Neural cell (in vitro differentiated cells): ENCODE measurements around the gene DCAF11. TPM values are rescaled to one million over a fixed set of nuclear protein-coding genes. Genes with fewer than 3 reads are reported as not detected.

Experiments
- H2AFZ ChIP-seq: fragments of 200-600, 300-800 bp; sonication (generic), shearing (Covaris generic); 2 replicates; pipeline ENCODE4 v1.6.0; 2014; ENCODE audit warnings: low read depth, mild to moderate bottlenecking, antibody characterized with exemption, low read length, moderate library complexity
- H3F3A ChIP-seq: fragments of 200-600 bp; shearing (Covaris generic); 2 replicates; pipeline ENCODE4 v1.6.1; 2016; ENCODE audit warnings: mild to moderate bottlenecking, moderate library complexity, mixed read lengths, antibody characterized with exemption, low read length; ENCODE audit not compliant: insufficient read depth, poor library complexity, severe bottlenecking
- H3K27ac ChIP-seq: fragments of 200-600, 300-800 bp; sonication (generic), shearing (Covaris generic); 2 replicates; pipeline ENCODE4 v1.5.1; 2014; ENCODE audit warnings: mild to moderate bottlenecking, low read length, moderate library complexity
- H3K27me3 ChIP-seq: fragments of 300-800, 200-600 bp; sonication (generic), shearing (Covaris generic); 2 replicates; pipeline ENCODE4 v1.6.0; 2014; ENCODE audit warnings: mild to moderate bottlenecking, low read depth, low read length, moderate library complexity; ENCODE audit not compliant: insufficient read depth
- H3K36me3 ChIP-seq: fragments of 300-800, 200-600 bp; sonication (generic), shearing (Covaris generic); 2 replicates; pipeline ENCODE4 v1.5.1; 2014; ENCODE audit warnings: mild to moderate bottlenecking, antibody characterized with exemption, low read length, moderate library complexity; ENCODE audit not compliant: insufficient read depth
- H3K4me2 ChIP-seq: fragments of 300-800, 200-600 bp; sonication (generic), shearing (Covaris generic); 2 replicates; pipeline ENCODE4 v1.6.0; 2014; ENCODE audit warnings: mild to moderate bottlenecking, low read length
- H3K4me3 ChIP-seq: fragments of 300-800, 200-600 bp; sonication (generic), shearing (Covaris generic); 2 replicates; pipeline ENCODE4 v1.5.1; 2014; ENCODE audit warnings: mild to moderate bottlenecking, low read length, moderate library complexity
- H3K79me2 ChIP-seq: fragments of 200-600 bp; shearing (Covaris generic); replicated peaks from 2 replicates; pipeline ENCODE4 v1.6.0; 2014; ENCODE audit warnings: mild to moderate bottlenecking, low read length, moderate library complexity; ENCODE audit not compliant: insufficient read depth
- H3K9ac ChIP-seq: fragments of 300-800, 200-600 bp; sonication (generic), shearing (Covaris generic); 2 replicates; pipeline ENCODE4 v1.6.1; 2016; ENCODE audit warnings: mild to moderate bottlenecking, low read length, mixed read lengths
- H3K9me2 ChIP-seq: fragments of 200-600 bp; shearing (Covaris generic); 2 replicates; pipeline ENCODE4 v1.6.1; 2016; ENCODE audit warnings: mild to moderate bottlenecking, low read length, mixed read lengths; ENCODE audit not compliant: insufficient read depth
- H3K9me3 ChIP-seq: fragments of 200-600, 300-800 bp; sonication (generic), shearing (Covaris generic); 2 replicates; pipeline ENCODE4 v1.6.1; 2016; ENCODE audit warnings: mild to moderate bottlenecking, mixed run types, low read length, moderate library complexity, mixed read lengths
- H4K20me1 ChIP-seq: fragments of 200-600 bp; shearing (Covaris generic); 2 replicates; pipeline ENCODE4 v1.6.1; 2016; ENCODE audit warnings: mild to moderate bottlenecking, mixed run types; ENCODE audit not compliant: insufficient read depth
- EP300 ChIP-seq: fragments of 450-650 bp; conservative IDR thresholded peaks from 2 replicates; pipeline ENCODE4 v1.6.1; 2014; ENCODE audit warnings: antibody characterized with exemption, mild to moderate bottlenecking, moderate library complexity; ENCODE audit not compliant: poor library complexity, severe bottlenecking
- EZH2 ChIP-seq: fragments of 200-600, 300-800 bp; shearing (Covaris generic), sonication (generic); IDR thresholded peaks from 2 replicates; pipeline ENCODE4 v1.6.1; 2014; ENCODE audit warnings: antibody characterized with exemption, low read length, borderline replicate concordance, mild to moderate bottlenecking; ENCODE audit not compliant: insufficient read depth, poor library complexity, severe bottlenecking
- MXI1 ChIP-seq: fragments of 450-650 bp; conservative IDR thresholded peaks from 2 replicates; pipeline ENCODE4 v1.6.1; 2014; ENCODE audit warnings: antibody characterized with exemption, mild to moderate bottlenecking; ENCODE audit not compliant: poor library complexity, severe bottlenecking
- POLR2AphosphoS5 ChIP-seq: IDR thresholded peaks from 2 replicates; pipeline ENCODE4 v1.6.1; 2012
- RAD21 ChIP-seq: fragments of 450-650 bp; conservative IDR thresholded peaks from 2 replicates; pipeline ENCODE4 v1.6.1; 2014; ENCODE audit warnings: antibody characterized with exemption, mild to moderate bottlenecking, moderate library complexity
- SMC3 ChIP-seq: fragments of 450-650 bp; conservative IDR thresholded peaks from 2 replicates; pipeline ENCODE4 v1.6.1; 2014; ENCODE audit warnings: antibody characterized with exemption, mild to moderate bottlenecking, moderate library complexity; ENCODE audit not compliant: poor library complexity
- TAF1 ChIP-seq: IDR thresholded peaks from 2 replicates; pipeline ENCODE4 v1.6.1; 2012; ENCODE audit warnings: low read depth
- polyA plus RNA-seq: library from polyadenylated mRNA; depleted of rRNA; stranded (reverse); fragments of >200 nt; gene quantifications from 2 replicates; pipeline ENCODE4 v1.2.3, GENCODE V29; 2014
- TF ChIP-seq, protein P1 (sequence below): IDR thresholded peaks from 2 replicates; pipeline ENCODE4 v1.6.1; 2012; ENCODE audit warnings: borderline replicate concordance
- TF ChIP-seq, protein P2 (sequence below): fragments of 450-650 bp; IDR thresholded peaks from 2 replicates; pipeline ENCODE4 v1.5.1; 2014; ENCODE audit warnings: antibody characterized with exemption, mild to moderate bottlenecking, moderate library complexity; ENCODE audit not compliant: poor library complexity, severe bottlenecking

Gene DCAF11
- polyA plus RNA-seq, 1 donor from 2014 or later, result 74.5 TPM

DNA sequence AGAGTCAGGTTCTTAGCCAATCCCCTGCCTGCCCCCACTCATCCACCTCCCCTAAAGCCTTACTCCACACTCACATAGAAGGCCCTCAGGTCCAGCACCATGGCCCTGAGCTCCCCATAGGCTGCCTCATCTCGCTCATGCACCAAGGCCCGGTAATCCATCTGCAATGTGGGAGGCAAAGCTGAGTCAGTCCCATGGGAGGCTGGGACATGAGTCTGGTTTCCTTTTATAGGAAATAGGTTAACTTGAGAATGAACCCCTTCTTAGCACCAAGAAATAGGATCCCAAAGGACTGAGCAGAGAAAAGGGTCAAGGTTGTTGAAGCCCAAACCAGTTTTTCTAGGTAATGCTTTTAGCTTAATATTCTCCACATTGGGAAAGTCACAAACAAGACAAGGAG is 28.9 kb downstream of the DCAF11 start:
- Histone ChIP-seq H3K79me2 (peaks cover 19% of the 10 kb centered on the region), H3K9me2 (no peaks in the 10 kb centered on the region), H3K4me3 (no peak overlapping the region), H2AFZ (no peak overlapping the region), H3K9ac (no peak overlapping the region), H3K9me3 (no peaks in the 10 kb centered on the region), H3K27ac (no peak overlapping the region), H4K20me1 (no peaks in the 10 kb centered on the region), H3K4me2 (no peak overlapping the region), H3K36me3 (no peaks in the 10 kb centered on the region), H3F3A (peaks cover 11% of the 10 kb centered on the region), H3K27me3 (no peaks in the 10 kb centered on the region)
- no peak for TF ChIP-seq EP300
- no peak for TF ChIP-seq TAF1
- no peak for TF ChIP-seq EZH2
- no peak for TF ChIP-seq MXI1
- TF ChIP-seq, protein P1, sequence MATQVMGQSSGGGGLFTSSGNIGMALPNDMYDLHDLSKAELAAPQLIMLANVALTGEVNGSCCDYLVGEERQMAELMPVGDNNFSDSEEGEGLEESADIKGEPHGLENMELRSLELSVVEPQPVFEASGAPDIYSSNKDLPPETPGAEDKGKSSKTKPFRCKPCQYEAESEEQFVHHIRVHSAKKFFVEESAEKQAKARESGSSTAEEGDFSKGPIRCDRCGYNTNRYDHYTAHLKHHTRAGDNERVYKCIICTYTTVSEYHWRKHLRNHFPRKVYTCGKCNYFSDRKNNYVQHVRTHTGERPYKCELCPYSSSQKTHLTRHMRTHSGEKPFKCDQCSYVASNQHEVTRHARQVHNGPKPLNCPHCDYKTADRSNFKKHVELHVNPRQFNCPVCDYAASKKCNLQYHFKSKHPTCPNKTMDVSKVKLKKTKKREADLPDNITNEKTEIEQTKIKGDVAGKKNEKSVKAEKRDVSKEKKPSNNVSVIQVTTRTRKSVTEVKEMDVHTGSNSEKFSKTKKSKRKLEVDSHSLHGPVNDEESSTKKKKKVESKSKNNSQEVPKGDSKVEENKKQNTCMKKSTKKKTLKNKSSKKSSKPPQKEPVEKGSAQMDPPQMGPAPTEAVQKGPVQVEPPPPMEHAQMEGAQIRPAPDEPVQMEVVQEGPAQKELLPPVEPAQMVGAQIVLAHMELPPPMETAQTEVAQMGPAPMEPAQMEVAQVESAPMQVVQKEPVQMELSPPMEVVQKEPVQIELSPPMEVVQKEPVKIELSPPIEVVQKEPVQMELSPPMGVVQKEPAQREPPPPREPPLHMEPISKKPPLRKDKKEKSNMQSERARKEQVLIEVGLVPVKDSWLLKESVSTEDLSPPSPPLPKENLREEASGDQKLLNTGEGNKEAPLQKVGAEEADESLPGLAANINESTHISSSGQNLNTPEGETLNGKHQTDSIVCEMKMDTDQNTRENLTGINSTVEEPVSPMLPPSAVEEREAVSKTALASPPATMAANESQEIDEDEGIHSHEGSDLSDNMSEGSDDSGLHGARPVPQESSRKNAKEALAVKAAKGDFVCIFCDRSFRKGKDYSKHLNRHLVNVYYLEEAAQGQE, result no peak
- no peak for TF ChIP-seq RAD21
- no peak for TF ChIP-seq SMC3
- TF ChIP-seq, protein P2, sequence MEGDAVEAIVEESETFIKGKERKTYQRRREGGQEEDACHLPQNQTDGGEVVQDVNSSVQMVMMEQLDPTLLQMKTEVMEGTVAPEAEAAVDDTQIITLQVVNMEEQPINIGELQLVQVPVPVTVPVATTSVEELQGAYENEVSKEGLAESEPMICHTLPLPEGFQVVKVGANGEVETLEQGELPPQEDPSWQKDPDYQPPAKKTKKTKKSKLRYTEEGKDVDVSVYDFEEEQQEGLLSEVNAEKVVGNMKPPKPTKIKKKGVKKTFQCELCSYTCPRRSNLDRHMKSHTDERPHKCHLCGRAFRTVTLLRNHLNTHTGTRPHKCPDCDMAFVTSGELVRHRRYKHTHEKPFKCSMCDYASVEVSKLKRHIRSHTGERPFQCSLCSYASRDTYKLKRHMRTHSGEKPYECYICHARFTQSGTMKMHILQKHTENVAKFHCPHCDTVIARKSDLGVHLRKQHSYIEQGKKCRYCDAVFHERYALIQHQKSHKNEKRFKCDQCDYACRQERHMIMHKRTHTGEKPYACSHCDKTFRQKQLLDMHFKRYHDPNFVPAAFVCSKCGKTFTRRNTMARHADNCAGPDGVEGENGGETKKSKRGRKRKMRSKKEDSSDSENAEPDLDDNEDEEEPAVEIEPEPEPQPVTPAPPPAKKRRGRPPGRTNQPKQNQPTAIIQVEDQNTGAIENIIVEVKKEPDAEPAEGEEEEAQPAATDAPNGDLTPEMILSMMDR, result no peak
- TF ChIP-seq POLR2AphosphoS5, result no peak

DNA sequence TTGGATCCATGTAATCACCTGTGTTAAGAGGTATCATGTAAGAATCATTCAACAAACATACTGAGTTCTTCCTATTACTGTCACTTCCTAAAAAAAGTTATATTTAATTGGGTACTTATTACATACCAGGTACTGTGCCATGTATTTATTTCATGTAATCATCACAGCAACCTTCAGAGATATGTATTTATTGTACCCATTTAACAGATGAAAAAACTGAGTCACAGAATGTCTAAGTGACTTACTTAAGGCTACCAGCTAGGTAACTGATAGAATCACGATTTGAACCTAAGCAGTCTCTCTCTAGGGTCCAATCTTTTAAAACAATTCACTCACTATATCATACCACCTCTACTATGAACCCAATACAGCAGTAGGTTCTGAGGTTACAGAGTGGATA is 29.9 kb downstream of the DCAF11 start:
- no peaks in the 10 kb centered on the region for H3K9me2 ChIP-seq
- no peaks in the 10 kb centered on the region for H3K36me3 ChIP-seq
- TF ChIP-seq, protein P1, result no peak
- TF ChIP-seq SMC3 (no peak), POLR2AphosphoS5 (no peak), MXI1 (no peak), TAF1 (no peak), EP300 (no peak), EZH2 (no peak), RAD21 (no peak)
- TF ChIP-seq, protein P2, result no peak
- H3F3A ChIP-seq, result peaks cover 11% of the 10 kb centered on the region
- H3K27ac ChIP-seq, result no peak overlapping the region
- H3K79me2 ChIP-seq, result peaks cover 13% of the 10 kb centered on the region
- no peaks in the 10 kb centered on the region for H3K9me3 ChIP-seq
- H2AFZ ChIP-seq, result no peak overlapping the region
- no peaks in the 10 kb centered on the region for H3K27me3 ChIP-seq
- H3K9ac ChIP-seq, result no peak overlapping the region
- no peaks in the 10 kb centered on the region for H4K20me1 ChIP-seq
- no peak overlapping the region for H3K4me3 ChIP-seq
- H3K4me2 ChIP-seq, result no peak overlapping the region
